ENCODE results near the gene VPS26C. TPM values are rescaled to one million over a fixed set of nuclear protein-coding genes. Genes with fewer than 3 reads are reported as not detected.

Gene VPS26C
- total and polyA plus RNA-seq, 4 donors = 19.8 to 61.1 (median 42.9) TPM

GRCh38 chr21:37214952-37215351, 52.2 kb downstream of the VPS26C start:
- Histone ChIP-seq H3K9ac (ENCODE audit: insufficient read depth in 1 of 2, low read length in 2 of 2) (no peak overlapping the region), H3K27me3 (ENCODE audit: control insufficient read depth in 3 of 3, insufficient read depth in 3 of 3, low read length in 2 of 3) (no peaks in the 10 kb centered on the region), H3K4me3 (no peak overlapping the region), H3K9me3 (ENCODE audit: control insufficient read depth in 4 of 4, insufficient read depth in 3 of 4, low read length in 3 of 4) (no peaks in the 10 kb centered on the region), H3K36me3 (ENCODE audit: control insufficient read depth in 4 of 4, insufficient read depth in 4 of 4, low read length in 4 of 4) (no peaks in the 10 kb centered on the region), H3K4me1 (ENCODE audit: control insufficient read depth in 5 of 5, insufficient read depth in 5 of 5, low read length in 5 of 5) (peaks cover 0 to 3% (median 0%) of the 10 kb centered on the region in 5 donors), H3K27ac (ENCODE audit: low read depth in 1 of 2, low read length in 1 of 2) (no peak overlapping the region)
- WGBS, 2 donors = 87 to 93% methylated on average over 9 of the region's 9 CpGs
- ATAC-seq (ENCODE audit: insufficient read depth, low FRiP score) = no peak
- no peak for DNase-seq
- TF ChIP-seq, protein P1, sequence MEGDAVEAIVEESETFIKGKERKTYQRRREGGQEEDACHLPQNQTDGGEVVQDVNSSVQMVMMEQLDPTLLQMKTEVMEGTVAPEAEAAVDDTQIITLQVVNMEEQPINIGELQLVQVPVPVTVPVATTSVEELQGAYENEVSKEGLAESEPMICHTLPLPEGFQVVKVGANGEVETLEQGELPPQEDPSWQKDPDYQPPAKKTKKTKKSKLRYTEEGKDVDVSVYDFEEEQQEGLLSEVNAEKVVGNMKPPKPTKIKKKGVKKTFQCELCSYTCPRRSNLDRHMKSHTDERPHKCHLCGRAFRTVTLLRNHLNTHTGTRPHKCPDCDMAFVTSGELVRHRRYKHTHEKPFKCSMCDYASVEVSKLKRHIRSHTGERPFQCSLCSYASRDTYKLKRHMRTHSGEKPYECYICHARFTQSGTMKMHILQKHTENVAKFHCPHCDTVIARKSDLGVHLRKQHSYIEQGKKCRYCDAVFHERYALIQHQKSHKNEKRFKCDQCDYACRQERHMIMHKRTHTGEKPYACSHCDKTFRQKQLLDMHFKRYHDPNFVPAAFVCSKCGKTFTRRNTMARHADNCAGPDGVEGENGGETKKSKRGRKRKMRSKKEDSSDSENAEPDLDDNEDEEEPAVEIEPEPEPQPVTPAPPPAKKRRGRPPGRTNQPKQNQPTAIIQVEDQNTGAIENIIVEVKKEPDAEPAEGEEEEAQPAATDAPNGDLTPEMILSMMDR (IDR thresholded peaks at IDR 0.05; ENCODE audit: control extremely low read depth, extremely low read depth) = no peak

DNA sequence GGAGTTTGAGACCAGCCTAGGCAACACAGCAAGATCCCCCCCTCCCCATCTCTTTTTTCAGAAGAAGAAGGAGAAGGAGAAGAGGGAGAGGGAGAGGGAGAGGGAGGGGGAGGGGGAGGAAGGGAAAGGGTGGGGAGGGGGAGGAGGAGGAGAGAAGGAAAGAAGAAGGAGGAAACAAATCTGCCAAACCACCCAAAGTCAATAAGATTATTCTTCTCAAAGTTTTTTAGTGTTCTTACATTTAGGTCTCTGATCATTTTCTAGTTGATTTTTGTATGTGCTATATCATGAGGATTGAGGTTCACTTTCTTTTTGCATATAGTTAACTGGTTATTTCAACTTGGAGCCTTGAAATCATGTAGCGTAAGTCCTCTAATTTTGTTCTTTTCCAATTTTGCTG, 56.3 kb downstream of the VPS26C start:
- no peaks in the 10 kb centered on the region for H3K27me3 ChIP-seq (ENCODE audit: control insufficient read depth in 3 of 3, insufficient read depth in 3 of 3, low read length in 2 of 3)
- H3K4me1 ChIP-seq (ENCODE audit: control insufficient read depth in 5 of 5, insufficient read depth in 5 of 5, low read length in 5 of 5) = peaks cover 0 to 17% (median 6%) of the 10 kb centered on the region in 5 donors
- no peaks in the 10 kb centered on the region for H3K9me3 ChIP-seq (ENCODE audit: control insufficient read depth in 4 of 4, insufficient read depth in 3 of 4, low read length in 3 of 4)
- ATAC-seq (ENCODE audit: insufficient read depth, low FRiP score) (no peak), DNase-seq (no peak)
- H3K27ac ChIP-seq (ENCODE audit: low read depth in 1 of 2, low read length in 1 of 2) = no peak overlapping the region
- H3K9ac ChIP-seq (ENCODE audit: insufficient read depth in 1 of 2, low read length in 2 of 2) = no peak overlapping the region
- TF ChIP-seq, protein P1 (IDR thresholded peaks at IDR 0.05; ENCODE audit: control extremely low read depth, extremely low read depth) = no peak
- 97 to 100% methylated on average over 1 of the region's 1 CpG for WGBS, 2 donors
- H3K4me3 ChIP-seq = no peak overlapping the region
- H3K36me3 ChIP-seq (ENCODE audit: control insufficient read depth in 4 of 4, insufficient read depth in 4 of 4, low read length in 4 of 4) = no peaks in the 10 kb centered on the region

- ATAC-seq (ENCODE audit: insufficient read depth, low FRiP score) = no peak
- Histone ChIP-seq H3K27me3 (ENCODE audit: control insufficient read depth in 3 of 3, insufficient read depth in 3 of 3, low read length in 2 of 3) (no peaks in the 10 kb centered on the region), H3K4me3 (no peak overlapping the region), H3K9me3 (ENCODE audit: control insufficient read depth in 4 of 4, insufficient read depth in 3 of 4, low read length in 3 of 4) (no peaks in the 10 kb centered on the region), H3K4me1 (ENCODE audit: control insufficient read depth in 5 of 5, insufficient read depth in 5 of 5, low read length in 5 of 5) (peaks cover 0 to 17% (median 6%) of the 10 kb centered on the region in 5 donors), H3K9ac (ENCODE audit: insufficient read depth in 1 of 2, low read length in 2 of 2) (no peak overlapping the region), H3K27ac (ENCODE audit: low read depth in 1 of 2, low read length in 1 of 2) (no peak overlapping the region), H3K36me3 (ENCODE audit: control insufficient read depth in 4 of 4, insufficient read depth in 4 of 4, low read length in 4 of 4) (no peaks in the 10 kb centered on the region)
- 80 to 89% methylated on average over 7 of the region's 7 CpGs for WGBS, 2 donors
- no peak for DNase-seq
- TF ChIP-seq, protein P1 (IDR thresholded peaks at IDR 0.05; ENCODE audit: control extremely low read depth, extremely low read depth) = no peak
Observed at GRCh38 chr21:37210130-37210529, 57.0 kb downstream of the VPS26C start.

DNA sequence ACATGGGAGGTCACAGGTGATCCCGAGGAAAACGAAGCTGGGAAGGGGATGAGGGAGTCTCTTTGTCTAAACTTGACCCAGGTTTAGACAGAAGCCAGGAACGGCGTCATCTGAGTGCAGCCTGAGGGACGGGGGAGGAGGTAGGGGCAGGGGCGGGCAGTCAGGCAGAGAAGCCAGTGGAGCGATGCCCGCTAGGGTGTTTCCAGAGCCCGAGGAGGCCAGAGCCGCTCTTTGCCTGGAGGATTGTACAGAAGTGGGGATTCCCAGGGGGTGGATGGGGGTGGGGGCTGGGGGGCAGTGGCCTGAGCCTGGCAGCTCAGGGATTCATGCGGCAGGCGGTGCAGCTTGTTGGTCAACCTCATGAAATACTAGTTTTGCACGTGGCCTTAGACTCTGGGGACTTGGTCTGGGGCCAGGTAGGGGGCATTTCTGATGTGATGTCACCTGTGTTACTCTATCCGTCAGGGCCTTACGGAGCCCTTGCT, 58.4 kb downstream of the VPS26C start:
- TF ChIP-seq, protein P1 (IDR thresholded peaks at IDR 0.05; ENCODE audit: control extremely low read depth, extremely low read depth) = no peak
- Histone ChIP-seq H3K4me3 (no peak overlapping the region), H3K27me3 (ENCODE audit: control insufficient read depth in 3 of 3, insufficient read depth in 3 of 3, low read length in 2 of 3) (no peaks in the 10 kb centered on the region), H3K9ac (ENCODE audit: insufficient read depth in 1 of 2, low read length in 2 of 2) (no peak overlapping the region), H3K27ac (ENCODE audit: low read depth in 1 of 2, low read length in 1 of 2) (peak overlapping the region in 1 of 2 donors; percentile 92), H3K36me3 (ENCODE audit: control insufficient read depth in 4 of 4, insufficient read depth in 4 of 4, low read length in 4 of 4) (no peaks in the 10 kb centered on the region), H3K4me1 (ENCODE audit: control insufficient read depth in 5 of 5, insufficient read depth in 5 of 5, low read length in 5 of 5) (peaks cover 0 to 17% (median 6%) of the 10 kb centered on the region in 5 donors), H3K9me3 (ENCODE audit: control insufficient read depth in 4 of 4, insufficient read depth in 3 of 4, low read length in 3 of 4) (no peaks in the 10 kb centered on the region)
- no peak for DNase-seq
- no peak for ATAC-seq (ENCODE audit: insufficient read depth, low FRiP score)
- WGBS, 2 donors = 77 to 87% methylated on average over 15 of the region's 15 CpGs
